Gastroesophageal sphincter (tissue), 4 donors: ENCODE data around the gene UXT. TPM values are rescaled to one million over a fixed set of nuclear protein-coding genes. Genes with fewer than 3 reads are reported as not detected.

Experiments used
- ATAC-seq: fragments of 150-250 bp; one replicate; pipeline ENCODE4 v1.9.1; 2016; ENCODE audit warnings: mild to moderate bottlenecking, moderate library complexity
- H3K27ac ChIP-seq, 4 donors: fragments of 200-600 bp; sonication (generic) in 3 of 4; 1 replicate in 3 of 4; 2 replicates in 1 of 4; pipeline ENCODE4 v1.5.1; 2016 to 2019
- H3K27me3 ChIP-seq: fragments of 200-600 bp; sonication (generic); one replicate; pipeline ENCODE4 v1.5.1; 2019
- H3K36me3 ChIP-seq, 2 donors: fragments of 200-600 bp; sonication (generic); one replicate each; pipeline ENCODE4 v1.5.1; 2019; ENCODE audit warnings: control low read depth in 1 of 2
- H3K4me1 ChIP-seq, 3 donors: fragments of 200-600 bp; sonication (generic); 1 replicate in 2 of 3; 2 replicates in 1 of 3; pipeline ENCODE4 v1.5.1; 2016 to 2019; ENCODE audit warnings: control low read depth in 2 of 3
- H3K4me3 ChIP-seq, 2 donors: fragments of 200-600 bp; sonication (generic); one replicate each; pipeline ENCODE4 v1.5.1; 2019; ENCODE audit warnings: mild to moderate bottlenecking in 1 of 2, moderate library complexity in 1 of 2
- H3K9me3 ChIP-seq, 3 donors: fragments of 200-600 bp; sonication (generic); one replicate each; pipeline ENCODE4 v1.5.1; 2017 to 2019; ENCODE audit warnings: control low read depth in 2 of 3
- CTCF ChIP-seq, 4 experiments: fragments of 200-600 bp in 2 of 4; fragments of 450-650 bp in 2 of 4; sonication (generic) in 1 of 4; IDR thresholded peaks; one replicate each; pipeline ENCODE4 v1.5.1; 2017 to 2019; ENCODE audit warnings: antibody characterized with exemption in 4 of 4, mild to moderate bottlenecking in 2 of 4, moderate library complexity in 2 of 4
- EP300 ChIP-seq: sonication (generic); formaldehyde crosslinking; IDR thresholded peaks from one replicate; pipeline ENCODE4 v1.6.1; 2017; ENCODE audit warnings: antibody characterized with exemption, mild to moderate bottlenecking
- POLR2A ChIP-seq, 2 donors: fragments of 450-650 bp; IDR thresholded peaks; one replicate each; pipeline ENCODE4 v1.6.1; 2017; ENCODE audit warnings: antibody characterized with exemption in 2 of 2, mild to moderate bottlenecking in 2 of 2, moderate library complexity in 1 of 2
- POLR2AphosphoS5 ChIP-seq: sonication (generic); formaldehyde crosslinking; IDR thresholded peaks from one replicate; pipeline ENCODE4 v1.6.1; 2017; ENCODE audit warnings: antibody characterized with exemption
- WGBS, 2 donors: methylation state at CpG; one replicate each; pipeline ENCODE4 v1.1.5; 2018; ENCODE audit warnings: low coverage in 1 of 2; 5-methylcytosine and 5-hydroxymethylcytosine counted together
- total RNA-seq, 4 donors: library from RNA; depleted of rRNA; stranded (reverse); fragments of >200 nt; gene quantifications; one replicate each; pipeline ENCODE4 v1.1.0, GENCODE V29; 2016

Gene UXT
- total RNA-seq, 4 donors from 2014 or later, result 66.5 to 112 (median 79.1) TPM

- Histone ChIP-seq H3K27ac (no peak overlapping the region), H3K4me3 (no peak overlapping the region), H3K9me3 (no peaks in the 10 kb centered on the region), H3K36me3 (peaks cover 0 to 19% of the 10 kb centered on the region in 2 donors), H3K4me1 (peaks cover 0 to 25% (median 2%) of the 10 kb centered on the region in 3 donors), H3K27me3 (no peaks in the 10 kb centered on the region)
- peak in 2 of 4 experiments; percentile 29 for TF ChIP-seq CTCF (IDR thresholded peaks at IDR 0.05)
- TF ChIP-seq EP300, result no peak
- WGBS, 2 donors, result 42 to 49% methylated on average over 6 to 8 of the region's 12 CpGs
- no peak for ATAC-seq
These were observed 14.4 kb downstream of the UXT start for GRCh38 chrX:47644557-47645091.

- ATAC-seq, result no peak
- no peak overlapping the region for H3K4me3 ChIP-seq
- peaks cover 0 to 18% (median 2%) of the 10 kb centered on the region in 3 donors for H3K4me1 ChIP-seq
- TF ChIP-seq POLR2AphosphoS5, result no peak
- peak in 2 of 4 experiments; percentile 22 to 37 for TF ChIP-seq CTCF (IDR thresholded peaks at IDR 0.05)
- TF ChIP-seq EP300, result no peak
- H3K27ac ChIP-seq, result no peak overlapping the region
- peaks cover 0 to 26% of the 10 kb centered on the region in 2 donors for H3K36me3 ChIP-seq
- WGBS, 2 donors, result 17% methylated on average over 2 of the region's 2 CpGs; no CpG with 5 or more reads in 1 of the 2 donors
- no peaks in the 10 kb centered on the region for H3K9me3 ChIP-seq
- H3K27me3 ChIP-seq, result no peaks in the 10 kb centered on the region
These were observed 15.1 kb downstream of the UXT start for GRCh38 chrX:47643926-47644325.

GRCh38 chrX:47638816-47639215 lies 20.2 kb downstream of the UXT start:
- no peak overlapping the region for H3K27ac ChIP-seq
- H3K36me3 ChIP-seq, result peaks cover 0 to 75% of the 10 kb centered on the region in 2 donors
- H3K27me3 ChIP-seq, result no peaks in the 10 kb centered on the region
- H3K4me3 ChIP-seq, result no peak overlapping the region
- TF ChIP-seq POLR2AphosphoS5, result no peak
- ATAC-seq, result no peak
- 79 to 100% methylated on average over 2 of the region's 14 CpGs for WGBS, 2 donors
- H3K9me3 ChIP-seq, result no peaks in the 10 kb centered on the region
- H3K4me1 ChIP-seq, result peaks cover 0 to 3% (median 0%) of the 10 kb centered on the region in 3 donors

GRCh38 chrX:47637546-47638195 lies 21.3 kb downstream of the UXT start:
- no peak for ATAC-seq
- no peak overlapping the region for H3K27ac ChIP-seq
- WGBS, 2 donors, result no CpG with 5 or more reads among the region's 31 CpGs
- TF ChIP-seq CTCF (IDR thresholded peaks at IDR 0.05) (peak in 1 of 4 experiments; percentile 21), EP300 (no peak)
- no peaks in the 10 kb centered on the region for H3K4me1 ChIP-seq
- H3K4me3 ChIP-seq, result peak overlapping the region in 1 of 2 donors; percentile 19
- H3K9me3 ChIP-seq, result no peaks in the 10 kb centered on the region
- H3K27me3 ChIP-seq, result no peaks in the 10 kb centered on the region
- H3K36me3 ChIP-seq, result peaks cover 0 to 75% of the 10 kb centered on the region in 2 donors

GRCh38 chrX:47634871-47635575 lies 24.0 kb downstream of the UXT start:
- H3K4me1 ChIP-seq, result no peaks in the 10 kb centered on the region
- ATAC-seq, result no peak
- no peak for TF ChIP-seq CTCF (IDR thresholded peaks at IDR 0.05)
- TF ChIP-seq POLR2A (IDR thresholded peaks at IDR 0.05), result no peak
- TF ChIP-seq POLR2AphosphoS5, result no peak
- no peaks in the 10 kb centered on the region for H3K27me3 ChIP-seq
- no peak overlapping the region for H3K27ac ChIP-seq
- no peaks in the 10 kb centered on the region for H3K9me3 ChIP-seq
- H3K36me3 ChIP-seq, result peaks cover 0 to 60% of the 10 kb centered on the region in 2 donors
- no peak overlapping the region for H3K4me3 ChIP-seq
- WGBS, 2 donors, result 82 to 87% methylated on average over 9 to 14 of the region's 16 CpGs
